ENCODE results near the gene CFAP65. TPM values are rescaled to one million over a fixed set of nuclear protein-coding genes. Genes with fewer than 3 reads are reported as not detected.

The CFAP65 gene
- total RNA-seq, 2 donors from 2014 or later = 0.05 to 1.6 TPM

GRCh38 chr2:219022041-219022440, 19.3 kb downstream of the CFAP65 start:
- Histone ChIP-seq H3K27me3 (no peaks in the 10 kb centered on the region), H3K4me1 (no peaks in the 10 kb centered on the region), H3K36me3 (no peaks in the 10 kb centered on the region), H3K27ac (no peak overlapping the region), H3K4me3 (no peak overlapping the region), H3K9ac (ENCODE audit: low read depth in 2 of 2, low read length in 2 of 2) (no peak overlapping the region), H3K9me3 (no peaks in the 10 kb centered on the region)
- no peak for DNase-seq
- intact Hi-C loops (cut with DNase I) = no loop called here
- TF ChIP-seq CTCF (IDR thresholded peaks at IDR 0.05) = no peak

- intact Hi-C loops (cut with DNase I) = no loop called here
- Histone ChIP-seq H3K27ac (no peak overlapping the region), H3K4me3 (no peak overlapping the region), H3K9ac (ENCODE audit: low read depth in 2 of 2, low read length in 2 of 2) (no peak overlapping the region), H3K4me1 (no peaks in the 10 kb centered on the region), H3K9me3 (no peaks in the 10 kb centered on the region), H3K36me3 (no peaks in the 10 kb centered on the region), H3K27me3 (no peaks in the 10 kb centered on the region)
- no peak for TF ChIP-seq CTCF (IDR thresholded peaks at IDR 0.05)
- no peak for DNase-seq
These were observed 19.7 kb downstream of the CFAP65 start for GRCh38 chr2:219021591-219021990.

- Histone ChIP-seq H3K4me1 (no peaks in the 10 kb centered on the region), H3K36me3 (no peaks in the 10 kb centered on the region), H3K9me3 (no peaks in the 10 kb centered on the region), H3K27ac (no peak overlapping the region), H3K4me3 (no peak overlapping the region), H3K27me3 (no peaks in the 10 kb centered on the region), H3K9ac (ENCODE audit: low read depth in 2 of 2, low read length in 2 of 2) (no peak overlapping the region)
- no peak for DNase-seq
- TF ChIP-seq CTCF (IDR thresholded peaks at IDR 0.05) = no peak
- intact Hi-C loops (cut with DNase I) = no loop called here
These were observed 20.5 kb downstream of the CFAP65 start for GRCh38 chr2:219020604-219021365.

- H3K9me3 ChIP-seq = no peaks in the 10 kb centered on the region
- DNase-seq = no peak
- no peaks in the 10 kb centered on the region for H3K36me3 ChIP-seq
- intact Hi-C loops (cut with DNase I) = no loop called here
- no peak overlapping the region for H3K27ac ChIP-seq
- H3K4me3 ChIP-seq = no peak overlapping the region
- TF ChIP-seq CTCF (IDR thresholded peaks at IDR 0.05) = no peak
- H3K9ac ChIP-seq (ENCODE audit: low read depth in 2 of 2, low read length in 2 of 2) = no peak overlapping the region
- no peaks in the 10 kb centered on the region for H3K4me1 ChIP-seq
- no peaks in the 10 kb centered on the region for H3K27me3 ChIP-seq
These were observed 21.9 kb downstream of the CFAP65 start for GRCh38 chr2:219019436-219019835.

- TF ChIP-seq CTCF (IDR thresholded peaks at IDR 0.05) = no peak
- H3K36me3 ChIP-seq = no peaks in the 10 kb centered on the region
- no peak overlapping the region for H3K27ac ChIP-seq
- no peak for DNase-seq
- no peaks in the 10 kb centered on the region for H3K9me3 ChIP-seq
- no peak overlapping the region for H3K4me3 ChIP-seq
- H3K9ac ChIP-seq (ENCODE audit: low read depth in 2 of 2, low read length in 2 of 2) = no peak overlapping the region
- H3K27me3 ChIP-seq = no peaks in the 10 kb centered on the region
- no peaks in the 10 kb centered on the region for H3K4me1 ChIP-seq
- intact Hi-C loops (cut with DNase I) = no loop called here
These were observed 22.6 kb downstream of the CFAP65 start for GRCh38 chr2:219018726-219019125.
